ENCODE measurements around the gene FAM78A.
"Not testable (repeated sequence)": the region's sequence is repeated elsewhere in the genome, so short reads cannot be mapped to it uniquely, and the experiment has no call there.

The FAM78A gene

GRCh38 chr9:131236761-131237160 is 39.5 kb downstream of the FAM78A start:
- DNase-seq (ENCODE audit: low read depth), result no peak

DNA sequence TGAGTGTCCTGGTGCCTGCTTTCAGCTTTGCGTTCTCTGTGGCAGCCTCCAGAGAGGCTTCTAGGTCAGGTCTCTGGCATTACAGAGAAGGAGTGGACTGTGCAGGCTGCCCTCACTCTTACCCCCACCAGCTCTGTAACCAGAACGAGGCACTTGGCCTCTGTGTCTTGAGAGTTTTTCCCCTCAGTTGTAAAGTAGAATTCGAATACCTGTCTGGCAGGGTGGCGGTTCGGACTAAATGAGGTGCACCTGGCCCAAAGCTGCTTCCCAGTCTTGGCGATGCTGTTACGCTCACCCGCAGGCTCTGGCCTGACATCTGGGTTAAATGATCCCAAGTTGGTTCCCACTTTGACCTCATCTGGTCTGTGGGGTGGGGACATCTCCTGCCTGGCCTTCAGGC is 40.1 kb downstream of the FAM78A start:
- no peak for DNase-seq (ENCODE audit: low read depth)

- no peak for DNase-seq (ENCODE audit: low read depth)
Measured at GRCh38 chr9:131235480-131235851, 40.8 kb downstream of the FAM78A start.

DNA sequence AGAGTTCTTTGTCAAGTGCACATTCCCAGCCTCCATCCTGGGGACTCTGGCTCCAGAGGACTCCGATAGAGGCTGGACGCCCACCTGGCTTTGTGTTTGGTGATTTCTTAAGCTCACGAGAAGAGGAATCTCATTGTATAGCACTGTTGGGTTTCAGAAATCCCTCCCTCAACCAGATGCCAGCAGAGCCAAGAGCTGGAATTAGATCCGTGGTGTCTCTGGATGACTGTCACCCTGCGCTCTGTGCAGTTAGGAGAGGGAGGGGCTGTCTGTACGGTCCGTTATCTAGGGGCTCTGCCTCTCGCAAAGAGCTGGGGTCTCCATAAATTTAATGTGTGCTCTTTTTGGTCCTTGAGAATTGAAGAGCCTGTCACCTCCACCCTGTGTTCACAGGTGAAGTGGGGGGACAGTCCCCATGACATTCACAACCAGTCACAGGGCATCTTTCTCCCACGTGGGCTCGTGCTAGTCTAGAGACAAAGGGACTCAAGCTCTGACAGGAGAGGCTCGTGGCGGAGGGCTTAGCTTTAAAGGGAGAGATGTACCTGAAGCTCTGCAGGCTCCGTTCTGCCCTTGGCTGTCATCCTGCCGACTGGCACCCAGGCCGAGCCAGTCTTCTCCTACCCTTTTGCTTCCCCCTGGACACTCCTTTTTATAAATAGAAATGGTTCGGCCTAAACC is 41.4 kb downstream of the FAM78A start:
- DNase-seq (ENCODE audit: low read depth), result no peak

DNA sequence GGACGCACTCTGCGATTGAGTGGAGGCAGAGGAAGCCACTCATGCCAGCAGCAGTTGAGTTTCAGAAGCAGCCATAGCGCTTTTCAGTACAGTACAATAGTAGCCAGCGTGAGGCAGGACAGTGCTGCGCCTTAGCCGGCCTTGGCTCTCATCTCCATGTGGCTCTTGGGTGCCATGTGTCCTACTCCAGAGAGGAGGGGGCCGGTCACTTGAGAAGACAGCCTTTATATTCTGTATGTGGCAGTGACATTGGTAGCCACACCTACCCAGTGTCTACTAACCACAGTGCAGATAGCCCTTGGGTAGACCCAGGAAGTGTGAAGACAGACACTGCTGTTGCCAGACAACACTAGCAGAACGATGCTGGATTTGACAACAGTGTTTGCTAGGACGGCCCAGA is 42.3 kb downstream of the FAM78A start:
- no peak for DNase-seq (ENCODE audit: low read depth)

GRCh38 chr9:131233556-131233955 is 42.8 kb downstream of the FAM78A start:
- no peak for DNase-seq (ENCODE audit: low read depth)

GRCh38 chr9:131228988-131229387 is 47.3 kb downstream of the FAM78A start:
- no peak for DNase-seq (ENCODE audit: low read depth)

DNA sequence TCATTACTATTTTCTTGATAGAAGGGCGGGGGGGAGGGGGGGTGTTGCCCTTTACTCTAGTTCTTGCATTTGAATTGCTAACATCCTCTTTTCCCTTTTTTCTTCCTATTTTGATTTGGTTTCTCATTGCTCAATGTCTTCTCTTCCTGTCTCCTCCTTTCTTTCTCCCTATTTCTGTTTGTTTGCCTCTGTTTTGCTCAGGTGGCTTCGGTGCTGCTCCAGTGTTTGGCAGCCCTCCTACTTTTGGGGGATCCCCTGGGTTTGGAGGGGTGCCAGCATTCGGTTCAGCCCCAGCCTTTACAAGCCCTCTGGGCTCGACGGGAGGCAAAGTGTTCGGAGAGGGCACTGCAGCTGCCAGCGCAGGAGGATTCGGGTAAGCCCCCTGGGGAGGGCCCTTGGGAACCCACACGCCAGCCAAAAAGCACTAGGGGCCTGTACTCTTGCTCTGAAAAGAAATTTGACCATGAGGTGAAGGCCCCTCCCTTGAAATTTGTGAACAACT is 48.3 kb downstream of the FAM78A start:
- DNase-seq (ENCODE audit: low read depth), result no peak

DNA sequence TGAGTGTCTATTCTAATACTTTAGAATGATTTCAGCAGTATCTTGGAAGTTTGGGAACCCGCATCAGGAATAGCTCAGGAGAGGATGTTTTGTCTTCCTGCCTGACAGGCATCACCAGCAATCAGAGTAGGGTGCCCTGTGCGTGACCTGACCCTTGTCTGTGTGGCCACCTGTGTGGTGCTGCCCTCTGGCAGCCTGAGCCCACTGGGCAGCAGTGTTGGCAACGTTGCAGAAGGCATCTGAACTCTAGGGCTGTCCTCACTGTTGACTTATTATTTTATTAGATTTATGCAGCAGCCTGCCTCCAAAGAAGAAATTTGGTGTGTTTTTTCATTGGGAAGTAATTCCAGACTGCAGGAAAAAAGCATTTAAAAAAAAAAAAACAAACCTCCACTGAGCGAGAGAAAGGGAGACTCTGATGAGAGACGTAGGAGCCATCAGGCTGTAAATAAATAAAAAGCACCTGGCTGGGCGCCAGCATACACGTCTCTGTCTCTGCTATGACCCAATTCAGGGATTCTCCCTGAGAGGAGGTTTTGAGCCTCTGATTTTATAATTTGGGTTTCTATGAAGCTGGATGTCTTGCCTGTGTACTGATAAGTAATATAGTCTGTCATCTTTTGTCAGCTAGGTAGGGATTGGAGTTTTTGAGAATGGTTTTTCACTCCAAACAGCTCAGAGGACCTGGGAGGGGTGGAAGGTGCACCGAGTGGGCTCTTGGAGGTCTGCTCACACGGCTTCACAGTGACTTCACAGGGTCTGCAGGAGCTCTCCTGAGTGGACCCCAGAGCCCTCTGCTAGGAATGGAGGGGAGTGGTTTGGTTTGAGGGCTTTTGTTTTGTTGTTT is 49.0 kb downstream of the FAM78A start:
- DNase-seq (ENCODE audit: low read depth), result no peak

DNA sequence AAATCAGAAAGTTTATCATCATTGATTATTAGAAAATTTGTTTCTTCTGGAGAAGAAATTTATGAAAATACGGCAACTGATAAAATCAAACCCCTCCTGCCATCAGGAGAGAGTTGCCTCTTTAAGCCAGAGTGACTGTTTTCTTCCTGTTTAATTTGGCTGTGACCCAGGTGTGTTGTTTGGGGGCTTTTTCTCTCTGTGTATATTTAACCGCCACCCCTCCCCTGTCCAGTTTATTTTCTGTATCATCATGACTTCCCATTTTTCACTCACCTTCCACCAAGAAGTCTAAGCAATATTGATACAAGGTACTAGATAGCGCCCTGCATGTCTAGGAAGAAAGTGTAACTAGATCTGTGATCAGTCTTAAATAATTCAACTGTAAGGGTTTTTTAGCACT is 50.1 kb downstream of the FAM78A start:
- no peak for DNase-seq (ENCODE audit: low read depth)

DNA sequence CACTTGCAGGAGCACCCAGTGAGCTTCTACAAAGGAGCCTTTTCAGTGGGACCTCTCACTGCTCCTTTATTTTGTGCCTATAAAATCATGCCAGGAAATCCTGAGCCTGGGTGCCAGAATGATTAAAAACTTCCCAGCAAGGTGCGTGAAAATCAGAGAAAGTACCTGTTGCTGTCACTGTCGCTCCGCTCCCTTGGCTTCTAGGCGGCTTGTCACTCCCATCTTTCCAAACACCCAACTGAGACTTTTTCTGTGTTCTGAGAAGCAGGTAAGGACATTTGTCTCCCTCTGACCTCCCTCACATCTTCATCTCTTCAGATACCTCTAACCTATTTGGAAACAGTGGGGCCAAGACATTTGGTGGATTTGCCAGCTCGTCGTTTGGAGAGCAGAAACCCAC is 53.9 kb downstream of the FAM78A start:
- no peak for DNase-seq (ENCODE audit: low read depth)

DNA sequence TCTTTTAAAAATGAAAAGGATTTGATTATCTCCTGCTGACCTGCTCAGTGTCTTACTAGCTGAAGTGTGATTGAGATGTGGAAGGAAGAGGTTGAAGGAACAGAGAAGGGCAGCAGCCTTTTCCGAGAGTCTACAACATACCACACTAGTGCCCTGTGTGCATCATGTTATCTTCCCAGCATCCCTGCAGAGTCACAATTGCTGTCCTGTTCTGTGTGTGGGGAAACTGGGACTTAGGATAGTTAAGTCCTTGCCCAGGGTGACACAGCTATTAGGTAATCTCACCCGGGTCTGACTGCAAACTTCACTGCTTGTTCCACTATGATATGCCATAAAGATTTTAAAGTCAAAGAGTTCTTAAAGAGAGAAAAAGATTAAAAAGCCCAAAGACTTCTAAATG is 55.8 kb downstream of the FAM78A start:
- DNase-seq (ENCODE audit: low read depth), result no peak

- no peak for DNase-seq (ENCODE audit: low read depth)
Measured at GRCh38 chr9:131218370-131218769, 57.9 kb downstream of the FAM78A start.

DNA sequence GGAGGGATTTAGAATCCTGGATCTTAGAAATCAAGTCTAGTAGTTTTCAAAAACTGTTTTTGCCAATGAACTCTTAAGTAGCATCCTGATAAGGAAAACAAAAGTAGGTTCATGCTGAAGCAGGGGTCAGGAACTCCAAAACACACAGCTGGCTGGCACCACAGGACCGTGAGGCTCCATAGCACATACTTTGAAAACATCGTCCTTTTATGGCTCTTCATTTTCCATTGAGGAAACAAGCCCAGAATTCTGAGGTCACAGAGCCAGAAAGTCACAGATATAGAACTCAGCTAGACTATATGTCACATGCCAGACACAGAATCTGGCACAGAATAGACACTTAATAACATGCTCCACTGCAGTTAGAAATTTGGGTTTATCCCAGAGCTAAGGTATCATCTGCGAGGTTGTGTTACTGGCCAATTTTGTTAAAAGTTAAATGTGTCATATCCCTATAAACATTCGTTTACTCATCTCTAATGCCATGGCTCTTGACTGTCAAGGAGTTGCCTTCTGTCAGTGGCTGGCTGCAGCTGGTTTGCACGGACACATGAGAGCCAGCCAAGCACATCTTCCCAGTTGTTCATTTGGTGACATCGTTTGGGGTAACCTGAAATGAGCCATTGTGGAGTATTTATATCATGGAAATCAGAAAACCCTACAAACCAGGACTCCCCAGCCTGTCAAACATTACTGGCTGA is 58.8 kb downstream of the FAM78A start:
- DNase-seq (ENCODE audit: low read depth), result no peak

- DNase-seq (ENCODE audit: low read depth), result no peak
Measured at GRCh38 chr9:131216806-131217205, 59.5 kb downstream of the FAM78A start.

GRCh38 chr9:131214876-131215275 is 61.4 kb downstream of the FAM78A start:
- no peak for DNase-seq (ENCODE audit: low read depth)

DNA sequence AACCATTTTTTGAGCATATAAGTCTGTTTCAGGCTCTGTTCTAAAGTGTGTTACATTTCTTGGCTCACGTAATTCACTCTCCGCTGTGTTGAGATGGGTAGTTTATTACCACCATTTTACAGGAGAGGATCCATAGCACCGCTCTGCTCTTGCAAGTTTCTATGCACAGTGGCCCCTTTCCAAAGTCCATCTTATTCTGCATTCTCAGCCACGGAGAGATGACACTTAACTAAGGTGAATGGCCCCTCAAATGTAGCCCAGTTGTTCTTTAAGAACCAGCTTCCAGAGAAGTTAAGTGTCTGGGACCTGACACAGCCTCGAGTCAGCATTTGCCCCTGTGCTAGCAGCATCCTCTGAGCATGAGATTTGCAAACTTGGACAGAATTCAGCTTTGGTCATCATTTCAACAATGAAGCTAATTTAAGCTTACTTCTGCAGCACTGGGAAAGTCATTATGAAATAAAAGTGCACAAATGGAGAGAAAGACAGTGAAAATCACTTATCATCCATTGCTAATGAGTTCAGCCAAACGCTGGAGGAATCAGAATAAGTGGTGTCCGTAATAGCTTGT is 61.9 kb downstream of the FAM78A start:
- DNase-seq (ENCODE audit: low read depth), result no peak

DNA sequence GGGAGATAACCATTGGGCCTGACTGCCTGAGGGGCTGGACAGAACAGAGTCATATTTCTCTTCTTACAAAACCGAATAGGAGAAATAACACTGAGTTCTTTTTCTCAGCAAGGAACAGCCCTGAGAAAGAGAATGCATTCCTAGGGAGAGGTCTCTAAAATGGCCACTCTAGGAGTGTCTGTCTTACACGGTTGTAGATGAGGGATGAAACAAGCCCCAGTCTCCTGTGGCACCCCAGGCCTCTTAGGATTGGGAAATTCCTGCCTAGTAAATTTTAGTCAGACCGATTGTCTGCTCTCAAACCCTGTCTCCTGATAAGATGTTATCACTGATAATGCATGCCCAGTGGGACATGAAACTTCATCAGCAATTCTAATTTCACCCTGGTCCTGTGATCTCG is 64.4 kb downstream of the FAM78A start:
- DNase-seq (ENCODE audit: low read depth), result not testable (repeated sequence)

All from stimulated activated CD4-positive, alpha-beta T cell treated with anti-CD3 and anti-CD28 coated beads, Interleukin-2, amount 100 ng/mL, for 4 hours (primary cell).